ENCODE measurements around the gene TTLL5.
"Not testable (repeated sequence)": the region's sequence is repeated elsewhere in the genome, so short reads cannot be mapped to it uniquely, and the experiment has no call there.

TTLL5 gene

GRCh38 chr14:75835156-75835725 is 174.2 kb downstream of the TTLL5 start:
- peak; percentile 25 for DNase-seq (ENCODE audit: low spot score)

GRCh38 chr14:75835737-75836136 is 174.7 kb downstream of the TTLL5 start:
- DNase-seq (ENCODE audit: low spot score) = no peak

- DNase-seq (ENCODE audit: low spot score) = no peak
These were observed 176.2 kb downstream of the TTLL5 start for GRCh38 chr14:75837151-75837787.

DNA sequence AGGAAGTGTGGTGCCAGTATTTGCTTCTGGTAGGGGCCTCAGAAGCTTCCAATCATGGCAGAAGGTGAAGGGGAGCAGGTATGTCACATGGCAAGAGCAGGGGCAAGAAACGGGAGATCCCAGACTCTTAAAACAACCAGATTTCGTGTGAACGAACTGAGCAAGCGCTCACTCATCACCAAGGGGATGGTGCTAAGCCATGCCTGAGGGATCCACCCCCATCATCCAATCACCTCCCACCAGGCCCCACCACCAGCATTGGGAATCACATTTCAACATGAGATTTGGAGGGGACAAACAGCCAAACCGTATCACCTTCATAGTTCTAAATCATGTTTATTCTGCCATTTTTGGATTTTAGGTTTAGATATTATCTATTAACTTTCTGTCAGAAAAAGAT is 179.9 kb downstream of the TTLL5 start:
- DNase-seq (ENCODE audit: low spot score) = no peak

- DNase-seq (ENCODE audit: low spot score) = no peak
These were observed 181.5 kb downstream of the TTLL5 start for GRCh38 chr14:75842551-75842950.

GRCh38 chr14:75844486-75844885 is 183.4 kb downstream of the TTLL5 start:
- DNase-seq (ENCODE audit: low spot score) = no peak

- DNase-seq (ENCODE audit: low spot score) = no peak
These were observed 184.2 kb downstream of the TTLL5 start for GRCh38 chr14:75845136-75845804.

- not testable (repeated sequence) for DNase-seq (ENCODE audit: low spot score)
These were observed 185.6 kb downstream of the TTLL5 start for GRCh38 chr14:75846694-75847093.

DNA sequence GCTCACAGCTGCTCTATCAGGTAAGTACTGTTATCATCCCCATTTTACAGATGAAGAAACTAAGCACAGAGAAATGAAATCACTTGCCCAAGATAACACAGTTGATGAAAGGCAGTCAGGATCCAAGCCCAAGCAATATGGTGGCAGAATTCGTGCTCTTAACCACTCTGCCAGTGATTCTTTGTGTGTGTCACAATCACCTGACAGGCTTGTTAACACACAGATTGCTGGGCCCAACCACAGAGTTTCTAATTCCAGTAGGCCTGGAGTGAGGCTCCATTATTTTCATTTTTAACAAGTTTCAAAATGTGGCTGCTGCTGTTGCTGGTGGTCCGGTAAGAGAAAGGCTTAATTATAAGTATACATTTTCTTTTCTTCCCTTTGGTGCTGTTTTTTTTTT is 186.5 kb downstream of the TTLL5 start:
- DNase-seq (ENCODE audit: low spot score) = no peak

DNA sequence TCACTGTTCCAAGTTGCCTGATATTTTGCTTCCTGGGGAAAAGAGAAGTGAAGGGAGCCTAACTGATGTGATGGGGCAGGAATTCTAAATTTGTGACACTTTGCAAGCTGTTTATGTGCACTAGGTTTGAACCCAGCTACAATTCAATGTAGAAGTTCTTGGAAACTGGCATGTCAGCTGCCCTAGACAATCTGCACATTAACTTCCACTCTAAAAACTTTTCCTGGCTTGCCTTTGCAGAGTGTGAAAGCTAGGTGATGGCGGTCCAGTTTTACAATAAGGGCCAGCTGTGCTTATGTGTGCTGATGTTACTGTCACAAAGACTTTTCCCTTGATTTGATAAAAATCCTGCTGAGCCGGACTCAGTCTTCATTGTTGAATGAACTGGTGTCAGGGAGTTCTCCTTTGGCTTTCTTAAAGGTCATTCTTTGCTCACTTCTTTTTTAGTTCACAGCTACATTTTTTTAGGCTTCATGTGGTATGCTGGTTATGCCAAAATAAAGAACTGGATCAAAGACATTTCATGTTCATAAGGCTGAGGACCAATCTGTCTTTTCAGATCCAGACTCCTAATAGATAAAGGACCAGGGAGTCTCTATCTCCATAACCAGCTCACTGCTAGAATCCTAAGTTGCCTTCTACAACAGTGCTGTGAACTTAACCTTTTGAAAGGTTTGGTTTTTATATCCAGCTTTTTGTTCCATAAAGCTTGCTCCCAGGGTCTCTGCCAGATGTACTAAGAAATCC is 187.3 kb downstream of the TTLL5 start:
- DNase-seq (ENCODE audit: low spot score) = no peak

- DNase-seq (ENCODE audit: low spot score) = no peak
These were observed 188.4 kb downstream of the TTLL5 start for GRCh38 chr14:75849300-75849895.

DNA sequence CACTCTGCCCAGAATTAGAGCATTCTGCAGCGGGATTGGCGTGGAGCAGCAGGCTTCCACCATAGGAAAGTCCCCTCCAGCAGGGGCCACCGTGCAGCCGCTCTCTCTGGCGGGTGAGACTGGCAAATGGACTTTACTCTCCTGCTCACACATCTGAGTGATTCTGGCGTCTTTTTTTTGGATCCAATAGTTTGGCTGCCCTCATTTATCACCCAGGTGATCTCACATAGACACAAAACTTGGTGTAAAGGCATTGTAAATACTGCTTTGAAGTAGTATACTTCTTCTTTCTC is 190.5 kb downstream of the TTLL5 start:
- DNase-seq (ENCODE audit: low spot score) = no peak

DNA sequence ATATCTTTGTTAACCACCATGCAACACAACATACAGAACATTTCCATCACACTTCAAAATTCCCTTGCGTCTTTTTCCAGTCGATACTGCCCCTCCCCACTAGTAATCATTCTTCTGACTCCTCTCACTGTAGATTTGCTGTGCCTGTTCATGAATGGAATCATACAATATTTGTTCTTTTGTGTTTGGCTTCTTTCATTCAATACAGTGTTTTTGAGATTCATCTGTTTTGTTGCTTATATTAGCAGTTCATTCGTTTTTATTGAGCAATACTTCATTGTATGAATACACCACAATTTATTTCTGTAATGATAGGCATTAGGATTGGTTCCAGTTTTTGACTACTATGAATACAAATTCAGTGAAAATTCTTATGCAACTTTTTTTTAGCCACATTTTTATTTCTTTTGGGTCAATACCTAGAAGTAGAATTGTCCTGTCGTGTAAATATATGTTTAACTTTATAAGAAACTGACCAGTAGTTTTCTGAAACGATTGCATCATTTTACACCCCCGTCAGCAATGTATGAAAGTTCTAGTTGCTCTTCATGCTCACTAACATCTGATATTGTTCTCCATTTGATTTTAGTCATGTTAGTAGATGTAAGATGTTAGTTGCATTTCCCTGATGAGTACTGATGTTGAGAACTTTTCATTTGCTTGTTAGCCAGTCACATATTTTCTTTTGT is 193.2 kb downstream of the TTLL5 start:
- DNase-seq (ENCODE audit: low spot score) = no peak

- DNase-seq (ENCODE audit: low spot score) = no peak
These were observed 196.2 kb downstream of the TTLL5 start for GRCh38 chr14:75857199-75857598.

DNA sequence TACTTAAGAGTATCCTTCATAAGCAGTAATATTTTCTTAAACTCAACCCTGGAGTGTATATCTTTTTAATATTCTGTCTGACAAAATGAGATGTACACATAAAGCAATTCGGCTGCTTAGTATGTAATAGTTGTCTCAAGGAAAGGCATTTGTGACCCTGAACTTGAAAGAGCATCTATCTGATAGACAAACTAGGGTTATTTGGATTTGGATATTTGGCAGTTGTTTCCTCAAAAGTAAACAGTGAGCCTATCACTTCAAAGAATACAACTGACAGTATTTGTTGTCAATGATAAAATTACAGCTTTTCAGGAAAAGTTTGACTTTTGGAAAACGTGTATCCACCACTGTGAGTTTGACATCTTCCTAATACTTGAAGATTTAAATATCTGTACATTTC is 197.3 kb downstream of the TTLL5 start:
- DNase-seq (ENCODE audit: low spot score) = no peak

DNA sequence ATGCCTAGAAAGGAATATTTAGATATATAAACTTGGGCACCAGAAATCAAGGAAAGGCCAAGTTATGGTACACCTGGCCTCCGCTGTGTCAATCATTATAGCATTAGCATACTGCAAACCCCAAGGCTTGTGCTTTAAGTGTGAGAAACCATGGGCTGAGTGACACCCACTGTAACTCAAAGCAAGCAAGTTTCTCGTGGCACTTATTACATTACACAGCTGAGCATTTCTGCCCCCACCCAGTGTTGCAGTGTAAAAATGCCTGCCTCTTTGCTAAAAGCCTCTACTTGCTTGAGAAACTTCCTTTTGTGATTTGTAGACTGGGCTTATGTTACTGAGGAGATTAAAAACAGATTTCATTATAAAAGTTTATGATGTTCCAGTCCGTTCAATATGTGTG is 198.7 kb downstream of the TTLL5 start:
- DNase-seq (ENCODE audit: low spot score) = no peak

- DNase-seq (ENCODE audit: low spot score) = no peak
These were observed 199.6 kb downstream of the TTLL5 start for GRCh38 chr14:75860561-75861160.

DNA sequence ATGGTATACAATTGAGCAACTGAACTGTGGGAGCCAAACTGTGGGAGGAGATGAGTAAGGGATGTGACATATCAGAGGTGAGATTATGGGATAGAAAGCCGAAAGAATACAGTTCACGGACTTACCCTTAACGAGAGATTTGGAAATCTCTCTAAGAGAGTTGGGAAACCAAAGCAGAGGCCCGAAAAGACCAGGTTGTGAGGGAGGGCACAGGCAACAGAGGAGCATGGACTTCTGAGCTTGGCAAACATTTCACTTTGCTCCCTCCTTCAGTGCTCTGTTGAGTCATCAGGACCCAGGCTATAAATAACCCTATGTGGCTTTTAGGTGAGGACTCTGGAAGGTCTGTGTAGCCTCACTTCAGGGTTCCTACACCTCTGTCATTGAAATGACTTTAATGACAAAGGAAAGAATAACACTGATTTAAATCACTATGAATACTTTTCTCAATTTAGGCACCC is 200.1 kb downstream of the TTLL5 start:
- no peak for DNase-seq (ENCODE audit: low spot score)

DNA sequence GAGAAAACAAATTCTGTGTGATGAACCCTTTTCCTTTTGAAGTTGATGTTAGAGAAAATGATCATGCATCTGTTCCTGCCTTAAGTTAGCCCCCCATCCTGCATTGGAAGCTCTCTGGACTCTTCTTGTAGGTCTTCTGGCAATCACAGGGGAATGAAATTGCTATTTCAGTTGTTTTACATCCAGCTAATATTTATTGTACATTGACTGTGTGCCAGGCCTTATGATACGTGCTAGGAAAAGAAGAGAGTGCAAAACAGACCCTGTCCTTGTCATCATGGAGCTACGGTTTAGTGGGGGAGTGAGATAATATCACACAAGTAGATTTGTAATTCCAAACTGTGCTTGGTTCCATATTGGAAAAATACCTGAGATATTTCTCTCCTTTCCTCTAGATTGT is 202.2 kb downstream of the TTLL5 start:
- DNase-seq (ENCODE audit: low spot score) = no peak

DNA sequence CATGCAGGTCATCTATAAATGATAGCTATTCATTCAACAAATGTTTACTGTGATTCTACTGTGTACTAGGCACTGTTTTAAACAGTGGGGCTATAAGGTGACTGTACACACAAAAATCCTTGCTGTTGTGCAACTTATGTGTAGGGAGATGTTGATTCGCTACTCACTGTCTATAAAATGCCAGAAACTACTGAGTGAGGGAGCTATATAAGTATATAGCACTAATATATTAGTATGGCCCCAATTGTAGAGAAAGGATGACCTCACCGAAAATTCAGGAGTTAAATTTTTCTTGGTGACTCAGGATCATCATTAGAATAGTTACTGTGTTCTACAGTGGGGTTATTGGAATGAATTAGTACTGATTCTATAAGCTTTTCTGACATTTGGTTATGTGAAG is 203.3 kb downstream of the TTLL5 start:
- peak; percentile 54 for DNase-seq (ENCODE audit: low spot score)

GRCh38 chr14:75865531-75865930 is 204.5 kb downstream of the TTLL5 start:
- DNase-seq (ENCODE audit: low spot score) = no peak

- DNase-seq (ENCODE audit: low spot score) = no peak
These were observed 205.9 kb downstream of the TTLL5 start for GRCh38 chr14:75866970-75867369.
